HepG2 (cell line): ENCODE measurements around the gene POLE. TPM values are rescaled to one million over a fixed set of nuclear protein-coding genes. Genes with fewer than 3 reads are reported as not detected.

Experiments used
- ATF5 ChIP-seq: sonication (generic); formaldehyde crosslinking; IDR thresholded peaks from 2 replicates; pipeline ENCODE4 v1.4.0; 2020; ENCODE audit warnings: mild to moderate bottlenecking, low read depth, missing genetic modification reagents
- CREB1 ChIP-seq, 2 experiments: fragments of 450-650 bp in 1 of 2; IDR thresholded peaks; 2 replicates each; pipeline ENCODE4 v1.6.1; 2016 to 2017; ENCODE audit warnings: control low read depth in 1 of 2, mild to moderate bottlenecking in 1 of 2, missing compliant biosample characterization in 1 of 2, missing genetic modification characterization in 1 of 2
- CSRNP1 ChIP-seq: sonication (generic); formaldehyde crosslinking; IDR thresholded peaks from 2 replicates; pipeline ENCODE4 v1.8.1; 2023; ENCODE audit warnings: mild to moderate bottlenecking, missing genetic modification reagents
- DPF2 ChIP-seq: sonication (generic); formaldehyde crosslinking; IDR thresholded peaks from 2 replicates; pipeline ENCODE4 v1.4.0; 2020; ENCODE audit warnings: mild to moderate bottlenecking, low read depth, missing genetic modification reagents, borderline replicate concordance
- HMG20A ChIP-seq: IDR thresholded peaks from 2 replicates; pipeline ENCODE4 v1.6.1; 2016; ENCODE audit warnings: borderline replicate concordance
- IRF2 ChIP-seq: IDR thresholded peaks from 2 replicates; pipeline ENCODE4 v1.6.1; 2018; ENCODE audit warnings: missing genetic modification reagents, missing compliant biosample characterization
- KLF16 ChIP-seq, 2 experiments: sonication (generic) in 1 of 2; formaldehyde crosslinking in 1 of 2; IDR thresholded peaks; 2 replicates each; pipeline versions ENCODE4 v1.6.1 to v1.8.0; 2016 to 2023; ENCODE audit warnings: missing genetic modification reagents in 2 of 2, missing compliant biosample characterization in 1 of 2
- RAD21 ChIP-seq: fragments of 450-650 bp; formaldehyde crosslinking; IDR thresholded peaks from 2 replicates; pipeline ENCODE4 v1.5.0; 2020; ENCODE audit warnings: mild to moderate bottlenecking
- SAP130 ChIP-seq: IDR thresholded peaks from 2 replicates; pipeline ENCODE4 v1.6.1; 2016; ENCODE audit warnings: low read depth
- SOX13 ChIP-seq, 3 experiments: fragments of 450-650 bp in 1 of 3; sonication (generic) in 1 of 3; formaldehyde crosslinking in 1 of 3; IDR thresholded peaks in 2 of 3; conservative IDR thresholded peaks in 1 of 3; 2 replicates each; pipeline versions ENCODE4 v1.5.0 to v1.6.1; 2016 to 2020; ENCODE audit warnings: antibody characterized with exemption in 1 of 3, mild to moderate bottlenecking in 1 of 3, missing compliant biosample characterization in 1 of 3, missing genetic modification reagents in 1 of 3, moderate library complexity in 1 of 3
- SP1 ChIP-seq, 2 experiments: fragments of 450-650 bp in 1 of 2; sonication (generic) in 1 of 2; formaldehyde crosslinking in 1 of 2; IDR thresholded peaks; 2 replicates each; pipeline versions ENCODE4 v1.4.0 to v1.6.1; 2016 to 2020; ENCODE audit warnings: missing genetic modification reagents in 1 of 2
- SRSF1 ChIP-seq: fragments of 200-400 bp; formaldehyde crosslinking; optimal IDR thresholded peaks from 2 replicates; pipeline ENCODE3; 2017; ENCODE audit warnings: mild to moderate bottlenecking, low read depth, low read length, moderate library complexity
- ZBTB20 ChIP-seq: sonication (generic); formaldehyde crosslinking; IDR thresholded peaks from 2 replicates; pipeline ENCODE4 v1.8.1; 2023; ENCODE audit warnings: missing genetic modification reagents, low read depth, mild to moderate bottlenecking, borderline replicate concordance
- ZFP90 ChIP-seq: sonication (generic); formaldehyde crosslinking; IDR thresholded peaks from 2 replicates; pipeline ENCODE4 v1.8.0; 2022; ENCODE audit warnings: missing genetic modification reagents, mild to moderate bottlenecking, inconsistent platforms, borderline replicate concordance
- ZMYM3 ChIP-seq: sonication (generic); formaldehyde crosslinking; IDR thresholded peaks from 2 replicates; pipeline ENCODE4 v1.5.1; 2020; ENCODE audit warnings: mild to moderate bottlenecking, missing genetic modification reagents
- ZNF354B ChIP-seq: sonication (generic); formaldehyde crosslinking; IDR thresholded peaks from 2 replicates; pipeline ENCODE4 v1.8.0; 2022; ENCODE audit warnings: mild to moderate bottlenecking, missing genetic modification reagents
- ZNF446 ChIP-seq: sonication (generic); formaldehyde crosslinking; IDR thresholded peaks from 2 replicates; pipeline ENCODE4 v1.5.0; 2020; ENCODE audit warnings: mild to moderate bottlenecking, missing genetic modification reagents
- ZNF510 ChIP-seq: sonication (generic); formaldehyde crosslinking; IDR thresholded peaks from 2 replicates; pipeline ENCODE4 v1.4.0; 2020; ENCODE audit warnings: low read depth, mild to moderate bottlenecking, missing genetic modification reagents
- ZSCAN21 ChIP-seq: sonication (generic); formaldehyde crosslinking; IDR thresholded peaks from 2 replicates; pipeline ENCODE4 v1.8.0; 2022; ENCODE audit warnings: mild to moderate bottlenecking, missing genetic modification reagents, moderate library complexity, borderline replicate concordance
- ZSCAN25 ChIP-seq: sonication (generic); formaldehyde crosslinking; IDR thresholded peaks from 2 replicates; pipeline ENCODE4 v1.8.0; 2022; ENCODE audit warnings: mild to moderate bottlenecking, missing genetic modification reagents
- polyA plus RNA-seq, 8 experiments: library from polyadenylated mRNA; depleted of rRNA in 3 of 8; stranded (reverse) in 7 of 8; unstranded in 1 of 8; fragments of >200 nt; fragmentation: Illumina TruSeq in 4 of 8; extraction: Trizol in 4 of 8; gene quantifications; 2 replicates each; pipeline versions ENCODE4 v1.2.1 to v1.2.3, GENCODE V29; 2011 to 2016; ENCODE audit warnings: low read depth in 4 of 8, missing spikeins in 1 of 8, mixed read lengths in 1 of 8; ENCODE audit not compliant: insufficient read depth in 1 of 8
- total RNA-seq, 5 experiments: library from RNA; depleted of rRNA; stranded (reverse); fragments of >200 nt; fragmentation: Illumina TruSeq; extraction: Trizol; gene quantifications; 2 replicates each; pipeline ENCODE4 v1.2.3, GENCODE V29; 2016; ENCODE audit warnings: low read depth in 1 of 5
- TF ChIP-seq, protein P1 (sequence below): IDR thresholded peaks from 2 replicates; pipeline ENCODE4 v1.6.1; 2012; ENCODE audit warnings: inconsistent platforms

Gene POLE
- total and polyA plus RNA-seq, 2 of the 13 experiments (the other 11 are each of a cell fraction or from before 2014, with no cell fraction given) = 25.3 to 52.2 TPM

DNA sequence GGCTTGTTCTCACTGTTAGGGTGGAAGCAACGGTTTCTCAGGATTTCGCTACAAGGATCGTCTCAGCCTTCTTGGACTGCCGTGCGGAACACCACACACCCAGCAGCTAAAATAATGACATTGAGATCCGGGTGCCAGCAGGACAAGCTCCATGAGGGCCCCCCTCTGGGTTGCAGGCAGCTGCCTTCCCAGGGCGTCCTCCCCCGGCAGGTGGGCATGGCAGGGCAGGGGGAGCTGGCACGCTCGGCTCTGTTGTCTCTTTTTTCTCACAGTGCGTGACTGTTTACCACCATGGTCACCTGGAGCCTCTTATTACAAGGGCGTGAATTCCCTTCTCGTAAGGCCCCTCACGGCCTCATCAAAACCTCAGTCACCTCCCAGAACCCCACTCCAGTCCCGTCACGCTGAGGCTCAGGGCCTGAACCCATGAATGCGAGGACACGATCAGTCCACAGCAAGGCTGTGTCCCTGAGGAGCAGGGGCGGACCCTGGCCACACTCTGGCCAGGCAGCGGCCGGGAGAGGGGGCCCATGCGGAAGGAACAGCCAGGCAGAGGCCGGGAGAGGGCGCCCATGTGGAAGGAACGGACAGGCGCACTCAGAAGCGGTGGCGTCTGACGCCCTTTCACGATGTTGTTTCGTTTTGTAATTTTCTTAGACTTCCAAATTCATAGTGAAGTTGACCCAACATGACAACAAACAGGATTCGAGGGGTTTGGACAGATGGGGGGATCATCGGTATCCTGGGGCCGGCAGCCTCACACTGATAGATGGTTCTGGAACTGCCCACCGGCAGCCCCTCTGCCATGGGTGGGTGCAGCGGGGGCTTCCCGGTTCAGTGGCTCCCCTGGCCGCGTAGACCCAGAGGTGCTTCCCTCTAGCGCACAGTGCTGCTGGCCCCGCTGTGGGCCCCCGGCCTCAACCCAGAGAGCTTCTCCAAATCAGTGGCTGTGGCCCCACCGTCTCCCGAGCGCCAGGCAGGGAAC is 86.8 kb downstream of the POLE start (continued):
- peak; percentile 22; the same call in 1 of the 2 replicates for TF ChIP-seq ZNF354B
- TF ChIP-seq ZNF510 (CRISPR knock-in tag) = no peak
- peak; percentile 49 for TF ChIP-seq ZMYM3
- TF ChIP-seq SP1 (IDR thresholded peaks at IDR 0.05) = no peak
- peak; percentile 47 for TF ChIP-seq SP1 (CRISPR knock-in tag; IDR thresholded peaks at IDR 0.05)
- 0 out of 2 replicates have a peak, but pooled peaks have one; percentile 15 for TF ChIP-seq HMG20A
- TF ChIP-seq SOX13 (IDR thresholded peaks at IDR 0.05) = no peak
- peak in 1 of 2 experiments; percentile 15; a peak in 1 of 4 replicates for TF ChIP-seq SOX13 (CRISPR knock-in tag; conservative IDR thresholded peaks at IDR 0.05 in 1 of 2, IDR thresholded peaks at IDR 0.05 in 1 of 2)
- 0 out of 4 replicates have a peak, but pooled peaks of 1 of the 2 experiments have one; percentile 60 for TF ChIP-seq KLF16 (CRISPR knock-in tag; IDR thresholded peaks at IDR 0.05)
- TF ChIP-seq ZNF446 = 0 out of 2 replicates have a peak, but pooled peaks have one; percentile 35
- TF ChIP-seq RAD21 (CRISPR knock-in tag) = peak; percentile 90
- TF ChIP-seq ATF5 = no peak
- TF ChIP-seq ZBTB20 = 0 out of 2 replicates have a peak, but pooled peaks have one; percentile 38
- peak; percentile 63 for TF ChIP-seq SAP130
- TF ChIP-seq, protein P1, sequence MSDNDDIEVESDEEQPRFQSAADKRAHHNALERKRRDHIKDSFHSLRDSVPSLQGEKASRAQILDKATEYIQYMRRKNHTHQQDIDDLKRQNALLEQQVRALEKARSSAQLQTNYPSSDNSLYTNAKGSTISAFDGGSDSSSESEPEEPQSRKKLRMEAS = peak; percentile 71
- no peak for TF ChIP-seq DPF2
- TF ChIP-seq IRF2 (CRISPR knock-in tag) = peak; percentile 73
- 0 out of 2 replicates have a peak, but pooled peaks have one; percentile 40 for TF ChIP-seq ZFP90 (CRISPR knock-in tag)
- no peak for TF ChIP-seq CREB1 (IDR thresholded peaks at IDR 0.05)
- TF ChIP-seq CREB1 (CRISPR knock-in tag; IDR thresholded peaks at IDR 0.05) = no peak
- no peak for TF ChIP-seq SRSF1
- TF ChIP-seq ZSCAN21 (CRISPR knock-in tag) = 0 out of 2 replicates have a peak, but pooled peaks have one; percentile 10
- peak; percentile 76; the same call in 1 of the 2 replicates for TF ChIP-seq ZSCAN25
- 0 out of 2 replicates have a peak, but pooled peaks have one; percentile 61 for TF ChIP-seq CSRNP1
